HL-60 (cell line): ENCODE data around the gene TOGARAM2.

Experiments used
- DNase-seq, 2 experiments: peaks; one replicate each; pipeline ENCODE4 v3.0.0-alpha.2; 2010 to 2020; ENCODE audit warnings: low read depth in 1 of 2, low spot score in 1 of 2
- H3K27ac ChIP-seq: fragments of 250-450 bp; sonication (Bioruptor Pico); replicated peaks from 2 replicates; pipeline ENCODE4 v1.5.1; 2020; ENCODE audit warnings: mild to moderate bottlenecking, moderate library complexity
- H3K27me3 ChIP-seq: fragments of 250-450 bp; sonication (Bioruptor Pico); 2 replicates; pipeline ENCODE4 v1.5.1; 2021; ENCODE audit warnings: mild to moderate bottlenecking, moderate library complexity; ENCODE audit not compliant: insufficient read depth, poor library complexity, severe bottlenecking
- H3K4me3 ChIP-seq: replicated peaks from 2 replicates; pipeline ENCODE4 v1.5.1; 2011; ENCODE audit warnings: mild to moderate bottlenecking, control low read depth, low read length; ENCODE audit not compliant: insufficient read depth
- CTCF ChIP-seq: IDR thresholded peaks from one replicate; pipeline ENCODE4 v1.5.1; 2011; ENCODE audit warnings: low read length, control low read depth, inconsistent platforms; ENCODE audit not compliant: insufficient read depth
- GABPA ChIP-seq: IDR thresholded peaks from 2 replicates; pipeline ENCODE4 v1.6.1; 2012; ENCODE audit warnings: low read depth
- POLR2AphosphoS5 ChIP-seq: IDR thresholded peaks from 2 replicates; pipeline ENCODE4 v1.6.1; 2012; ENCODE audit warnings: low read depth
- REST ChIP-seq: IDR thresholded peaks from 2 replicates; pipeline ENCODE4 v1.6.1; 2012; ENCODE audit warnings: low read depth; ENCODE audit not compliant: insufficient replicate concordance
- SPI1 ChIP-seq: IDR thresholded peaks from 2 replicates; pipeline ENCODE4 v1.6.1; 2012; ENCODE audit warnings: low read depth, mild to moderate bottlenecking, borderline replicate concordance

TOGARAM2 gene

GRCh38 chr2:29061616-29062015 lies 80.5 kb downstream of the TOGARAM2 start:
- TF ChIP-seq REST, result no peak
- TF ChIP-seq CTCF, result no peak
- TF ChIP-seq GABPA, result no peak
- no peak for TF ChIP-seq POLR2AphosphoS5
- no peak for TF ChIP-seq SPI1
- no peaks in the 10 kb centered on the region for H3K27me3 ChIP-seq
- H3K27ac ChIP-seq, result no peak overlapping the region
- DNase-seq, result no peak
- no peak overlapping the region for H3K4me3 ChIP-seq

GRCh38 chr2:29062371-29062770 lies 81.3 kb downstream of the TOGARAM2 start:
- TF ChIP-seq CTCF (no peak), SPI1 (no peak), POLR2AphosphoS5 (no peak), REST (no peak), GABPA (no peak)
- H3K27ac ChIP-seq, result no peak overlapping the region
- H3K4me3 ChIP-seq, result no peak overlapping the region
- no peaks in the 10 kb centered on the region for H3K27me3 ChIP-seq
- no peak for DNase-seq

- no peak for DNase-seq
- H3K27ac ChIP-seq, result no peak overlapping the region
- no peak overlapping the region for H3K4me3 ChIP-seq
- TF ChIP-seq SPI1 (no peak), CTCF (no peak), GABPA (no peak), REST (no peak), POLR2AphosphoS5 (no peak)
- no peaks in the 10 kb centered on the region for H3K27me3 ChIP-seq
Observed at GRCh38 chr2:29063056-29063455, 82.0 kb downstream of the TOGARAM2 start.
